NB4 (cell line): ENCODE measurements around the gene RFPL1.
"Not testable (repeated sequence)": the region's sequence is repeated elsewhere in the genome, so short reads cannot be mapped to it uniquely, and the experiment has no call there.

Source experiments
- DNase-seq: peaks from one replicate; pipeline ENCODE4 v3.0.0; 2010; ENCODE audit warnings: low read depth
- H3K4me3 ChIP-seq: one replicate; pipeline ENCODE4 v1.5.1; 2011; ENCODE audit warnings: mild to moderate bottlenecking, low read depth, low read length, moderate library complexity
- MAX ChIP-seq: IDR thresholded peaks from 2 replicates; pipeline ENCODE4 v1.6.1; 2011; ENCODE audit warnings: low read depth, low read length
- MYC ChIP-seq: IDR thresholded peaks from 2 replicates; pipeline ENCODE4 v1.6.1; 2011; ENCODE audit warnings: low read depth, low read length
- POLR2A ChIP-seq: IDR thresholded peaks from 2 replicates; pipeline ENCODE4 v1.6.1; 2011; ENCODE audit warnings: mild to moderate bottlenecking; ENCODE audit not compliant: insufficient read length; ENCODE audit errors: extremely low read depth
- TF ChIP-seq, protein P1 (sequence below): IDR thresholded peaks from one replicate; pipeline ENCODE4 v1.5.1; 2012; ENCODE audit warnings: low read depth, low read length

RFPL1 gene

GRCh38 chr22:29396126-29396525 is 42.3 kb upstream of the RFPL1 start:
- H3K4me3 ChIP-seq = no peak overlapping the region
- TF ChIP-seq MAX (no peak), MYC (no peak), POLR2A (no peak)
- TF ChIP-seq, protein P1, sequence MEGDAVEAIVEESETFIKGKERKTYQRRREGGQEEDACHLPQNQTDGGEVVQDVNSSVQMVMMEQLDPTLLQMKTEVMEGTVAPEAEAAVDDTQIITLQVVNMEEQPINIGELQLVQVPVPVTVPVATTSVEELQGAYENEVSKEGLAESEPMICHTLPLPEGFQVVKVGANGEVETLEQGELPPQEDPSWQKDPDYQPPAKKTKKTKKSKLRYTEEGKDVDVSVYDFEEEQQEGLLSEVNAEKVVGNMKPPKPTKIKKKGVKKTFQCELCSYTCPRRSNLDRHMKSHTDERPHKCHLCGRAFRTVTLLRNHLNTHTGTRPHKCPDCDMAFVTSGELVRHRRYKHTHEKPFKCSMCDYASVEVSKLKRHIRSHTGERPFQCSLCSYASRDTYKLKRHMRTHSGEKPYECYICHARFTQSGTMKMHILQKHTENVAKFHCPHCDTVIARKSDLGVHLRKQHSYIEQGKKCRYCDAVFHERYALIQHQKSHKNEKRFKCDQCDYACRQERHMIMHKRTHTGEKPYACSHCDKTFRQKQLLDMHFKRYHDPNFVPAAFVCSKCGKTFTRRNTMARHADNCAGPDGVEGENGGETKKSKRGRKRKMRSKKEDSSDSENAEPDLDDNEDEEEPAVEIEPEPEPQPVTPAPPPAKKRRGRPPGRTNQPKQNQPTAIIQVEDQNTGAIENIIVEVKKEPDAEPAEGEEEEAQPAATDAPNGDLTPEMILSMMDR = no peak
- no peak for DNase-seq

- TF ChIP-seq POLR2A = no peak
- TF ChIP-seq MAX = no peak
- no peak for TF ChIP-seq MYC
- TF ChIP-seq, protein P1 = no peak
- H3K4me3 ChIP-seq = no peak overlapping the region
- DNase-seq = no peak
These were observed 40.6 kb upstream of the RFPL1 start for GRCh38 chr22:29397791-29398190.

DNA sequence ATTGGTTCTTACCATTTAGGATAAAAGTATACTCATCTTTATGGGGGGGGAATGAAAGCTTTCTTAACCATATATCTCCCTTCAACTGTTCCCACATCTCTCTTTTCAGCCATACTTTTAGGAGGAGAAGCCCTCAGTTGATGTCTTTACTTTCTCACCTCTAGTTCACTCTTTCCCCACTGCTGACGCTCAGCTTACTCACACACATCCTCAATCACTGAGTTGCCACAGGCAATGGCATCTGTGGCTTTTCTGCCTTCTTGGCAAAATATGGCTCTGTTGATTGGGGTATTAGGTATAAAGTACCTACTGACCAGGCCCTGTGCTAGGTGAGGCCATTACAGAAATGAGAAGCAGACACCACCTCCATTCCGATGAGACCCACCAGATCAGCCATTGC is 37.8 kb upstream of the RFPL1 start:
- TF ChIP-seq POLR2A = no peak
- TF ChIP-seq MYC = no peak
- TF ChIP-seq, protein P1 = no peak
- no peak for TF ChIP-seq MAX
- DNase-seq = no peak
- no peak overlapping the region for H3K4me3 ChIP-seq

GRCh38 chr22:29401538-29401937 is 36.8 kb upstream of the RFPL1 start:
- H3K4me3 ChIP-seq, DNase-seq: not testable (repeated sequence)

DNA sequence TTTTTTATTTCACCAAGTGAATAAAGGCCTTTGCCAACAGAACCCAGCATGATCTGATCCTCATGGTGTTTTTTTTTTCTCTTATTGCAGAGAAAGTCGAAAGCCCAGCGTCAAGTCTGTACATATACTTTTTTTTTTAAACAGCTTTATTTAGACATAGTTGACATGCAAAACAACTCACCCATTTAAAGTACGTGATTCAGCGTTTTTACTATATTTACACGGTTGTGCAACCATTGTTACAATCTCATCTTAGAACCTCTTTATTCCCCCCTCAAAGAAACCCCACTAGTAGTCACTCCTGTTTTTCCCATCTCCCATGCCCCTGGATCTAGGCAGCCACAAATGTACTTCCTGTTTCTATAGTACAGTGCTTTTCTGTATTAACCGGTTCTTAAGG is 29.4 kb upstream of the RFPL1 start:
- DNase-seq = no peak
- TF ChIP-seq MAX = no peak
- TF ChIP-seq, protein P1 = no peak
- TF ChIP-seq POLR2A = no peak
- TF ChIP-seq MYC = no peak
- no peak overlapping the region for H3K4me3 ChIP-seq

- DNase-seq, H3K4me3 ChIP-seq: not testable (repeated sequence)
These were observed 26.7 kb upstream of the RFPL1 start for GRCh38 chr22:29411569-29412211.

GRCh38 chr22:29412772-29413171 is 25.6 kb upstream of the RFPL1 start:
- DNase-seq = peak; percentile 56
- TF ChIP-seq, protein P1 = peak; percentile 29
- not testable (repeated sequence) for H3K4me3 ChIP-seq
